HG02981 (cell line): ENCODE measurements around the gene AFAP1.

ENCODE experiments used
- ATAC-seq: cut with Tn5 transposase; IDR thresholded peaks from one replicate; pipeline ENCODE4 v1.9.1; 2021; ENCODE audit warnings: mild to moderate bottlenecking, moderate library complexity; ENCODE audit not compliant: unreplicated experiment

AFAP1 gene

DNA sequence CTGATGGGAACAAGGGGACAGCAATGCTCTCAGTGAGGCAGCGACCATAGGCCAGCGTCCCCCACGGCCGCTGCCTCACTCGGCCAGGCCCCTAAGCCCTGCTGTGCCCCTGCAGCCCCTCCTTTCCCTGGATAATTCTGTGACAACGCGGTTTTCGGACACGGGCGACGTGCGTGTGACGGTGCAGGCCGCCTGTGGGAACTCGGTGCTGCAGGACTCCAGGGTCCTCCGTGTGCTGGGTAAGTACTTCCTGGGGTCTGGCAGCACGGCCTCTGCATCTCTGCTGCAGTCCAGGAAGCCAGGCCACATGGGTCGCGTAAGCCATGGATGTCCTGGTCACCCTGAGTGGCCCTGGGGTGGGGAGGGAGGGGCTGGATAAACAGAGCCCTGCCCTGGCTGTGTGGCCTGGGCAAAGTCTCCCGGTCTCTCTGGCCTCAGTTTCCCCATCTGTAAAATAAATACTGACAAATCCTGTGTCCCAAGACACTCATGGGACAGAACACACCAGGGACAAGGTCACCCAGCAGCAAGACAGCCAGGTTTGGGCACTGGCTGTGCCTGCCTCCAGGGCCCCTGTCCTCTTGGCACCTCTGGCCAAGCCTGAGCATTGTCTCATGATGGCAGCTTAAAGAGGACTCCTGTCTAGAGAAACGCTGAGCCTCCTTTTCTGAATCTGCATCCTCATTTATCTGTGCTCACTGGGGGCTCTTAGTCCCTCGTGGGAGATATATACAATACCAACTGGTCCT lies 212.8 kb downstream of the AFAP1 start:
- ATAC-seq, result no peak

DNA sequence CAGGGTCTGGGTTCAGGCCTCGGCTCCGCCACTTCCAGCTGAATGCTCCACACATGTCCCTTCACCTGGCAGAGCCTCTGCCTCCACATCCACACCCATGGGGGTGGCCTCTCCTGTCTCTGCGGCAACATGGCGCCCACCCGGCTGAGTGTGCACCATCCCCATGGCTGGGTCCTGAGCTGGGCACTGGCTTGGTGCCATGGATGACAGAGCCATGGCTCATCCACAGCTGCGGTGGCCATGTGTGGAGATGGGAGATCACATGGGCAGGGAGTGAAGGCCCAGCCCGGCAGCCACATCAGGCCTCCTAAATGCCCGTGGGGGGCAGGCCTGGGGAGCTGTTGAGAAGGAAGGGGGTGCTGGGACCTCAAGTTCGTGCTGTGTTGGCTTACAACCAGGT lies 213.7 kb downstream of the AFAP1 start:
- no peak for ATAC-seq

DNA sequence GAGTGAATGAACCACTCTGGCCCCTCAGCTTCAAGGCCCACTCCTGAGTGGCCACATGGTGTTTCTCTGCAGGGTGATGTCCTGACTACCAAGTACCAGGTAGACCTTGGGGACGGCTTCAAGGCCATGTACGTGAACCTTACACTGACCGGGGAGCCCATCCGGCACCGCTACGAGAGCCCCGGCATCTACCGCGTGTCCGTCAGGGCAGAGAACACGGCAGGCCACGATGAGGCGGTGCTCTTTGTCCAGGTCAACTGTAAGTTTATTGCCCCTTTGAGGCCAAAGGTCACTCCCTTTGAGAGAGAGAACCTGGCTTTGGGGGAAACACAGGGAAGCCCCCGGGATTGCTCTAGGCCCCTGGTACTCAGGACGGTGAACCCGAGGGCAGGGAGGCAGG lies 216.0 kb downstream of the AFAP1 start:
- no peak for ATAC-seq

DNA sequence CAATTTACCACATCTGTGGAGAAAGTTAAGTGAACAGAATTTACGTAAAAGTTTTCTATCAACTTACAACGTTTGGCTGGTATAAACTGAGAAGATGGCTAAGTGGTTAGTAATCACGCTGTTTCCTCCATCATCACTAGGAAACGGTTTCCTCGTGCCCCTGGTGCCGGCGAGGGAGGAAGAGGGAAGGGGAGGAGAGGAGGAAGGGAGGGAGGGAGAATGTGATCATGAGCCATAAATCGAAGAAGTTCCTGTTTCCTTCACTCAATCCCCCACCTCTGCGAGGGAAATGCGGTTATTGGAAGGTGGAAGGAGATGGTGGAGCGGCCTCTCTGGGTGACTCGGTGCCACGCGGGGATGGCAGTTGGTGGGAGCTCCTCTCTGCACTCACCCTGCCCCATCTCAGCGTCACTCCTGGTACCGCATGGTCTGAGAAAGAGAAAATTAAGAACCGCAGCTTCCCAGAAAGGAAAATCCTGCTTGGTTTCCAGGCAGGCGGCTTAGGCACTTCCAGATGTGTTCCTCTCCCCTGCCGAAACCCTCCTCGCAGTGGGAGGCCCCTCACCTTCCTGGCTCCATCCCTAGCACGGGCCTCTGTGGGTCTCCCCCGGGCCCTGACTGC lies 216.8 kb downstream of the AFAP1 start:
- ATAC-seq, result no peak

DNA sequence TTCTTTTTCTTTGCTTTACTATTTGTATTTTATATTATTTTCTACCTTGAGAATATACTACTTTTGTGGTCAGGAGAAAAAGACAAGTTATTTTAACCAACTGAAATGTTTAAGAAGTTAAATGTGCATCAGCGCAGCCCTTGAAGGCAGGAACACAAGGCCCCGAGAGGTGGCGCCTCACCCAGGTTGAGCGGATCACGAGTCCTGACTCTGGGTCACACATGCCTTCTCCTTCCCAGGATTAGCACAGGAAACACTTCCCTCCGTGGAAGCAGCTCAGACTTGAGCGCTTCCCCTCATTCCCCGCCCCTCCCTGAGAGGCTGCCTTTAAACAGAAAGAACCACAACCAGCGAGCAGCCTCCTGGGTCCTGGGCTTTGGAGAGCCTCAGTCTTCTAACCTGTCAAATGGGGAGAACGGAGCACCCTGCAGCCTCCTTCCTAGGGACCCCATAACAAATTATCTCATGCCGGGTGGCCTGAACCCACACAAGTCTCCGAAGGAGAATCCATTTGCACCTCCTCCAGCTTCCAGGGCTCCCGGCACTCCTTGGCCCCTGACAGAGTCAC lies 217.6 kb downstream of the AFAP1 start:
- no peak for ATAC-seq

DNA sequence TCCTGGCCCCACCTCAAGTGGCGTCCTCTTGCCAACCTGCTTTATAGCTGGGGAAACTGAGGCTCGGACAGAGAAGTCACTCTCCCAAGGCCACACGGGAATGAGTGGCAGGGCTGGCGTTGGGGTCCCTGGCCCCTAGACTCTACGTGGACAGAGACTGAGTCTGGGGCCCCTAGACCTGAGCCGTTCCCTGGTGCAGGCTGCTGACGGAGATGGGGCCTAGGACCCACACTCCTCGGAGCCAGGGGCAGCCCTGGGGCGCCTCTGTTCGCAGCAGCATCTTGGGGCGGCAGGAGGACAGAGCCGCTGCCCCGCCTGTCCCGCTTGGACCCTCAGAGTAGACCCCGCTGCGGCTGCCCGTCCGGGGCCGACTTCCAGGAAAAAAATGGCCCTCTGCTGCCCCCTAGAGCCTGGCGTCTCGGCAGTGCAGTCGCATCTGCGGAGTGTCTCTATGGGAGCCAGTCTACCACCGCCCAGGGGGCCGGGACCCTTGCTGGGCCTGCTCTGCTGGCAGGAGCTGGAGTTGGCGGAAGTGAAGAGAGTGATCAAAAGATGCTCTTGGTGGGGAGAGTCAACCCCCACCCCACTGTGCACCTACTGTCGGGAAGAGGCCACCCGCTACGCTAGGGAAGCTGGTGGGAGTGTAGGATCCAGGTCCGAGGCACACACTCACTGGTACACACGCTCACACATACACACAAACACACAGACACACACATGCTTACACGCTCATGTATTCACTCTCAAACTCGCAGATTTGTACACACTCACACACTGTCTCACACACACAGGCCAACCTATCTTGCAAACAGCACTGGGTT lies 220.1 kb downstream of the AFAP1 start:
- no peak for ATAC-seq

DNA sequence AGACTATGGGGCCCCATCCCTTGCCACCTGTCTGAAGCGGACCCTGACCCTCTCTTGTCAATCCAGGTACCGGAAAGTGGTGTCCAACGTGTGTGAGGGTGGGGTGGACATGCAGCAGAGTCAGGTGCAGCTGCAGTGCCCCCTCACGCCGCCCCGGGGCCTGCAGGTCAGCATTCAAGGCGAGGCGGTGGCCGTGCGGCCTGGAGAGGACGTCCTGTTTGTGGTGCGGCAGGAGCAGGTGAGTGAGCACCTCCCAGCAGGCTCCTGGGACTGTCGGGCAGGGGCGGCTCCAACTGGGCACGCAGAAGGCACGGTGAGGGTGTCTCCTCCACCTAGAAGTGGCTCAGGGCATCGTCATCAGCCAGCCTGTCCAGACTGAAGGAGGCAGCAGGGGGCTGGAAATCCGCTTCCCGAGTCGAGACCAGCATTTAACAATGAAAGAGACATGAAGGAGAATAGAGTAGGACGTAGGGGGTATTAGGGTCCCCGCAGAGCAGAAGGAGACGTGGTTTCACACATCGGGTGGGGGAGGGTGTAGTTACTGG lies 221.6 kb downstream of the AFAP1 start:
- ATAC-seq, result no peak

DNA sequence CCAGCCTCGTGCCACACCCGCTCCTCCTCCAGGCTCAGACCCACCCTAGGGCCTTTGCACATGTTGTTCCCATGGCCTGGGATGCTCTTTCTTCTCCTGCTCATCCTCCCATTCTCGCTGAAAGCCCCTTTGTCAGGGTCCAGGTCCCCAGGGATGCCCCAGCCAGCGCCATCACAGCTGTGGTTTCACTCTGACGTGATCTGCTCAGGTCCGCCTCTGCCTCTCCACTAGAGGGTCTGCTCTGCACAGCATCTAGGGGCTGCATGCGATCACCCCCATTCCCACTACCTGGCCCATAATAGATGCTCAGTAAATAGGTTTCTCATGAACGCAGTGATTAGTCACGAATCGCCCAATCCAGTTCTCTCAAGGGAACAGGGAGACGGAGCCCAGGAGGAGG lies 222.5 kb downstream of the AFAP1 start:
- ATAC-seq, result no peak

DNA sequence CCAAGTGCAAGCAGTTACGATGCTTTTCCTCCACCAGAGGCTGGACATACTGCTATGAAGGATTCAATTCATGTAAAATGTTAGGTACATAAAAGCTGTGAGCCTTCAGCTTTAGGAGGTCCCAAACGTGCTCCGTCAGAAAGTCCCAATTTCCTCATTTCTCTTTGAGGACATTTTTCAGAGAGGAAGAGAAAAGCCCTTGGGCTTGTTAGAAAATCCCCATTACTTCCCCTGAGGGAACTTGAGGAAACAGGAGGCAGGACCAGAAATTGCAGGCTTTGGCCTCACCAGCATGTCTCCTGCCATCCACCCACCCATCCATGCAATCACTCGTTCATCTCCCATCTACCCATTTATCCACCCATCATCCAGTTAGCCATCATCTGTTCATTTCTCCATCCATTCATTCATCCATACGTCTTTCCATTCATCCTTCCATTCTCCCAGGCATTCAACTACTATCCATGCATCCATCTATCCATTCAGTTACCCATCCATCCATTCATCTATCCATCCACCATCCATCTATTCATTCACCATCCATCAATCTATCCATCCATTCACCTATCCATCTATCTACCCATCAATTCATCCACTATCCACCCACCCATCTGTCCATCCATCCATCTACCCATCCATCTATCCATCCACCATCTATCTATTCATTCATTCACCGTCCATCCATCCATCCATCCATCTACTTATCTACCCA lies 223.5 kb downstream of the AFAP1 start:
- no peak for ATAC-seq

DNA sequence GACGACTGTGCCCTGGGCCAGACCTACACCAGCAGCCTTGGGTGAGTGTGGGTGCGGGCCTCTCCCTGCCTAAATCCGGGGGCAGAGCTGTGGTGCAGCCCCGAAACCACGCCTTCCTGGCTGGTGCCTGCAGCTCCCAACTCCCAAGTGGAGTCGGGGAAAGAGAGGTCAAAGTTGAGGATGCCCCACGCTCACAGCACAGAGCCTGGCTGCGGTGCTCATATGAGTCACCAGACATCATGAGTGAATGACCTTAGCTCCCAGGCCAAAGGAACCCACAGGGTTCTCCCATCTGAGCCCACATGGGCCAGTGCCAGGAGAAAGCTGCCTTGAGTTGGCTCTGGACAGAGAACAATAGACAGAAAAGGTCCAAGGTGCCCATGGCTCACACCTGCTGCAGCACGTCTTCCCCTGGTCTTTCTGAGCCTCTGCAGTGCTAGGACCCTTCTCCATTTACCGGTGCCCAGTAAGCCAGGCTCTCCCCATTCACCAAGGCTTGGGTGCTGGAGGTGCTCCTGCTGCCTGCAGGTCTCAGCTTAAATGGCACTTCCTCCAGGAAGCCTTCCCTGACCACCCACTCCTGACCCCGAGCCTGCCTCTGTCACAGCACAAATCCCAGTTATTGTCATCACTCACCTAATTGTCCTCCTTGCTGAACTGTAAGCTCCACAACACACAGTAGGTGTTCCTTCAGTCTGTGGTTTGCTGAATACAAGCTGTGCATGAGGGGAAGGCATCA lies 224.2 kb downstream of the AFAP1 start:
- no peak for ATAC-seq

DNA sequence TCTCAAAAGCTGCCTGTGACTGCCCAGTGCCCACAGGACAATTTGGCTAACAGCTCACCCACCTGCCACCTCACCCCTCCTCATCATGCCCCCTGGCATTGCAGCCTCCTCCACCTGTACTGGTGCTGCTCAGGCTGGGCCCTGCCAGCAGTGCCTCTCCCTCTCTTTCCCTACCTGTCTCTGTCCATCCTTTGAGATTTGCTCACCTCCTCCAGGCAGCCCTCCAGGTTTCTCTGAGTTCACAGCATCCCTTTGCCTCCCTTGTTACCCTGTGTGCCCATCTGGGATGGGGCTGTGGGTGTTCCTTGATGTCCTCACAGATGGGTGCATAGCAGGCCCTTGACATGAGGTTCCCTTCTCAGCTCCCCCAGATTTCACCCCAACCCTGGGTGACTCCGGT lies 224.9 kb downstream of the AFAP1 start:
- ATAC-seq, result no peak

DNA sequence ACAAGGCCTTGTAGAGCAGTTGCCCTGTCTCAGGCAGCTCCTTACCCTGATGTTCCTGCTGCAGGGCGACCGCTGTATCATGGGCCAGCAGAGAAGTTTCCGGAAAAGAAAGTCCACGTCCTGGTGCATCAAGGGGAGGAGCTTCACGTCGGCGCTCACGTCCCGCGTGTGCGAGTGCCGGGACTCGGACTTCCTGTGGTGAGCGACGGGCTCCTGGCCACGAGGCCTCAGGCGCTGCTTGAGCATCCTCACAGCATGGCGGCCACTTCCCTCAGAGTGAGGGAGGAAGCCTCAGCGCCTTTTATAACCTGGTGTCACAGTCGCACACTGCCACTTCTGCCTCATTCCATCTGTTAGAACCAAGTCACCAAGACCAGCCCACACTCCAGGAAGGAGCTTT lies 225.5 kb downstream of the AFAP1 start:
- no peak for ATAC-seq

DNA sequence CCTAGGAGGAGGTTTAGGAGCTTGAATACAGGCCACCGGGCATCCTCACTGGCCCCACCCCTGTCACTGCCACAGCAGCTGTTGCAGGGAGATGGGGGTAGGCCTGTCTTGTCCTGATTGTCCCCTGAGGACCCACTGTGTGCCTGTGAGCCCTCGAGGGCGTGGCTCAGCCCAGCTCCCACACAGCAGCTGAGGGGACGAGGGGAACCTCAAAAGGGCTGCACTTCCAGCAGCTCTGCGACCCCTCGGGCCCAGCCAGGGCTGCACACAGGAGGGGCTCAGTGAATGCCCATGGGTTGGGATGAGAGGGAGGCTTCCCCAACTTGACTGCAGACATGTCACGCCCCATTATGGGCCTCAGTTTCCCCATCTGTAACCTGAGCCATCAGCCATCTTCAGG lies 225.9 kb downstream of the AFAP1 start:
- ATAC-seq, result no peak

DNA sequence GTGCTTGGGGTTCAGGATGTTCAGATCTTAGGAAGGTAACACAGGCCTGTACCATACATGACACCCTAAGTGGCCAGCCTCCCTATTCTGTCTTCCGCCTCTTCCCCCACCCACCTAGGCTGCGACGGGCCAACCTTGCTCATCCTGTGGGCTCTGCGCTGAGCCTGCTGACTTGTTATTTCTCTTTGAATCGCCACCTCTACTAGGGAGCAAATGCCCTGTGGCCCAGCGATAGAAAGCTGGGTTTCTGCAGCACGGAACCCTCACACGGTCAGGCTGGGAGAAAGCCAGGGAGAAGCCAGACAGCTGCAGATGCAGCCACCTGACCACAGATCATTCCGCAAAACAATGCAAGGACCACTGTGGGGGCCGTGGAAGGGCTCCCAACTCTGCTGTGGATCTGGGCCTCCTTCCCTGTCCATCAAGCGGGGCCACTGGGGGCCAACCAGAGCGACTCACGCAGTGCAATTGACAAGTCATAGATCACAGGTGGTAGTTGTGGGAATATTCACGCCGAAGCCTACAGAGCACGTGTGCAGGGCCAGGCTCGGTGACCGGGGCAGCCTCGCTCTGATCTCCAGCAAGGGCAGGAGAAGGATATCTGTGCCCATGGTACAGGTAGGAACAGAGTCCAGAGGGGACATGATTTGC lies 227.5 kb downstream of the AFAP1 start:
- ATAC-seq, result no peak

DNA sequence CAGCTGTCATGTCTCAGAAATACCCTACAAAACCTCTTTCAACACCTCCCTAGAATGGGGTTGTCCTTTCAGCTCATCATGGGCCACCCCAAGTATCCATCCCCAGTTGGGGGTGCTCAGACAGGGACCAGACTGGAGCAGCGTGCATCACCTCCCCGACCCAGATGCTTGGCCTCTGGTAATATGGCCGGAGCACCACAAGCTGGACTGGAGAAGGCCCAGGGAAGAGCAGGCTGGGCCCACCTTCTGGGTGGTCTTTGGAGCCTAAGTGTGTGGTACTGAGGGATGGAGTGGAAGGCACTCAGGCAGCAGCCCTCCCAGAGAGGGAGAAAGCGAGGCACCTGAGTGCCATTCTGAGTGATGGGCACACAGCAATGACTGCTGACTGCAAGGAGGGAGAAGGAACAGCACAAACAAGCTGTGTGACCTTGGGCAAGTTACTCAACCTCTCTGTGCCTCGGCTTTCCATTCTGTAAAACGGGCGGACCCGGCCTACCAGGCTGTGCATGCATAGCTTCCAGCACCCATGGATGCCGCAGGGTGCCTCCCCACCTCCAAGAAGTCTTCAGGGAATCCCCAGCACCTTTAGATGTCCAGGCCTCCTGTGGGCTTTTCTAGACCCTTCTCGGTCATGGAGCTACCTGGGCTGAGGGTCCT lies 228.2 kb downstream of the AFAP1 start:
- no peak for ATAC-seq

DNA sequence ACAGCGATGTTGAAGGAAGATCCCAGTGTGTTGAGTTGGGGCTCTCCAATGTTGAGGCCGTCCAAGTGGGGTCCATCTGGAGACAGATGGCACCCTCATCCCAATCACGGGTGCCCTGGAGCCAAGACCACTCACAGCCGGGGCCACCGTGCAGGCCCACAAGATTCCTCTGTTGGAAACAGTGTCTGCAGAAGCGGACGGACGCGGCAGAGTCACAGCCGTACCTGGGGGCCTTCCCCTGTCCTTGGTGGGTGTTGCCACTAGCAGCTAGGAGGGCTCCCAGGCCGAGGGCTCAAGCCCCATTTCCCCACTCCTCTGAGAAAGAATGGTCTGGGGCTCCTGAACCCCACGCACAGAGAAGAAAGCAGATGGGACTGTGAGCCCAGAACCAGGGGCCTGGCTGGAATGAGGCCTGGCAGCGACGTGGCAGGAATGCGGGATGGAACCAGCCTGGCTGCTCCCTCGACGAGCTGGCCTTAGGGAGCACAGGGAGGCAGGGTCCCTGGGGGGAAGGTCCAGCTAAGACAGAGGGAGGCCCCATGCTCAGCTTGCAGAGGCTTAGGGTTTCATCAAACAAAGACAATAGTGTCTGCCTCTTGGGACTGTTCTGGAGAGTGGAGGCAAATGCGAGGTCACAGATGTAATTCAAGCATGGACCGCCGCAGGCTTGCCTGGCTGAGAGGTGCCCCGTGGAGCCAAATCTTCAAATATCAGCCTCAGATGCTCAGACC lies 228.9 kb downstream of the AFAP1 start:
- ATAC-seq, result no peak

DNA sequence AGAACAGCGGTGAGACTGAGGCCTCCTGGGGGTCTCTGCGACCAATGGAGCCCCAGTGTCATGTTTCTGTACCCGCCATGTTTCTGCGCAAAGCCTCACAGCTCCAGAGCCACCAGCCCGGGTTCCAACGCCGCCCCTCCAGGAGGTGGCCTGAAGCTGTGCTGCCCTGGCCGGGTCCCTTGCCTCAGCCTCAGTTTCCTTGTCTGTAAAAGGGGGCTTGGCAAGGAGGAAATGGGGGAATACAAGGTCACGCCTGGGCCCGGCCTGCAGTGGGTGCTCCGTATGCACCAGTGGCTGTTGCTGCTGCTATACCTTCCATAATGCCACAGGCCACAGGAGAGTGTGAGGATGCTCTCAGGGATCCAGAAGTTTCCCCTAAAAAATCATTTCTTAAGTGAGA lies 229.5 kb downstream of the AFAP1 start:
- ATAC-seq, result no peak

DNA sequence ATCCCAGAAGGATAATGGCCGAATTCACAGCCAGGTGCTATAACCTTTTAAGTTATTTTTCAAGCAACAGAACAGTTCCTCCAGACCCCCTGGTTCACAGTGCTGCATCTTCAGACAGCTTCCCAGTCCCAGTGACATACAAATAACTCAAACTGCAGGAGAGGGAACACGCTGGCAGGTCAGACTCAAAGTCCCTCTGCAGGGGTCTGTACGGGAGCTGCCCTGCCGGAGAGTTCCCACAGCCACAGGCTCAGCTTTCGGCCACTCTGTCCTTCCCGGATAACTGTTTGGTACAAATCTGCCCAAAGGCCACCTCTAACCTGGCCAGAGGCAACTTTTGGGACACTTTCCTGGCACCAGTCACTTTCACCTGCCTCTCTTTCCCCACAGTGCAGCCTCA lies 230.2 kb downstream of the AFAP1 start:
- no peak for ATAC-seq
